Thyroid gland (tissue), 4 donors: ENCODE results near the gene DIP2C.

Source experiments
- CTCF ChIP-seq, 6 experiments: fragments of 200-600 bp in 3 of 6; fragments of 450-650 bp in 3 of 6; sonication (generic) in 3 of 6; IDR thresholded peaks; one replicate each; pipeline ENCODE4 v1.5.1; 2016 to 2019; ENCODE audit warnings: antibody characterized with exemption in 6 of 6, mild to moderate bottlenecking in 2 of 6, inconsistent platforms in 1 of 6, moderate library complexity in 1 of 6
- POLR2A ChIP-seq, 2 donors: fragments of 450-650 bp; IDR thresholded peaks; one replicate each; pipeline ENCODE4 v1.6.1; 2017; ENCODE audit warnings: antibody characterized with exemption in 2 of 2, mild to moderate bottlenecking in 2 of 2, moderate library complexity in 1 of 2

- TF ChIP-seq POLR2A (IDR thresholded peaks at IDR 0.05) (no peak), CTCF (IDR thresholded peaks at IDR 0.05) (no peak)
Measured at GRCh38 chr10:591646-592045, 97.8 kb downstream of the DIP2C start.
